GM12878 (cell line): ENCODE data around the gene SLC12A6. TPM values are rescaled to one million over a fixed set of nuclear protein-coding genes. Genes with fewer than 3 reads are reported as not detected.

Experiments used
- ATAC-seq: fragments of 200-7000 bp; cut with Tn5 transposase; 3 replicates; pipeline ENCODE4 v1.9.1; 2020; ENCODE audit warnings: mild to moderate bottlenecking, moderate library complexity
- BruUV-seq: library from RNA; stranded (reverse); fragments of 400-500 nt; replicated peaks from 2 replicates; lab custom pipeline; 2021; lab: Mats Ljungman, UMichigan
- CTCF ChIA-PET: fragments of 300-600 bp; sonication (Branson Sonifier 250); formaldehyde crosslinking; extraction: SDS; loops from one replicate; lab custom pipeline; 2021; ENCODE audit warnings: inconsistent platforms; lab: Yijun Ruan, JAX
- POLR2A ChIA-PET: fragments of 350-600 bp; formaldehyde crosslinking; extraction: SDS; loops from one replicate; lab custom pipeline; 2021; ENCODE audit warnings: inconsistent platforms; lab: Charles Lee
- RAD21 ChIA-PET: fragments of 300-600 bp; sonication (Branson Sonifier 250); formaldehyde crosslinking; loops from one replicate; lab custom pipeline; 2023; ENCODE audit warnings: antibody characterized with exemption; ENCODE audit not compliant: unreplicated experiment; lab: Charles Lee
- SMC1A ChIA-PET: fragments of 300-600 bp; sonication (Branson Sonifier 250); formaldehyde crosslinking; loops from one replicate; lab custom pipeline; 2023; ENCODE audit not compliant: unreplicated experiment, uncharacterized antibody; lab: Charles Lee
- DNase-seq: peaks from one replicate; pipeline ENCODE4 v3.0.0-alpha.2; 2011; ENCODE audit warnings: low read depth, low spot score
- FAIRE-seq: peaks from 3 replicates; lab custom pipeline; 2011; peaks lifted over from hg19 to GRCh38; lab: Jason Lieb, UNC
- H2AFZ ChIP-seq: 2 replicates; pipeline ENCODE4 v1.6.0; 2011; ENCODE audit warnings: low read depth, low read length, control low read depth; ENCODE audit not compliant: control insufficient read depth
- H3K27ac ChIP-seq: 2 replicates; pipeline ENCODE4 v1.5.1; 2011; ENCODE audit warnings: control low read depth; ENCODE audit not compliant: control insufficient read depth, insufficient read depth
- H3K27me3 ChIP-seq, 2 experiments: replicated peaks in 1 of 2; 2 replicates each; pipeline versions ENCODE4 v1.6.0 to v1.6.1; 2011; ENCODE audit warnings: low read length in 1 of 2; ENCODE audit not compliant: control insufficient read depth in 2 of 2, insufficient read depth in 2 of 2
- H3K36me3 ChIP-seq, 2 experiments: 2 replicates each; pipeline ENCODE4 v1.5.1; 2011; ENCODE audit warnings: low read length in 1 of 2; ENCODE audit not compliant: control insufficient read depth in 2 of 2, insufficient read depth in 2 of 2
- H3K4me1 ChIP-seq: 2 replicates; pipeline ENCODE4 v1.6.1; 2011; ENCODE audit warnings: mild to moderate bottlenecking, low read length, moderate library complexity, mixed read lengths; ENCODE audit not compliant: control insufficient read depth, insufficient read depth
- H3K4me2 ChIP-seq: 2 replicates; pipeline ENCODE4 v1.6.0; 2011; ENCODE audit warnings: control low read depth; ENCODE audit not compliant: control insufficient read depth, insufficient read depth
- H3K4me3 ChIP-seq: fragments of 200-600 bp; sonication (generic); 2 replicates; pipeline ENCODE4 v1.5.1; 2016
- H3K79me2 ChIP-seq: 2 replicates; pipeline ENCODE4 v1.6.0; 2011; ENCODE audit warnings: low read length; ENCODE audit not compliant: control insufficient read depth, insufficient read depth
- H3K9ac ChIP-seq: 2 replicates; pipeline ENCODE4 v1.8.0; 2011; ENCODE audit warnings: low read length, control low read depth, mixed read lengths; ENCODE audit not compliant: control insufficient read depth, insufficient read depth
- H3K9me3 ChIP-seq: replicated peaks from 3 replicates; pipeline ENCODE4 v1.5.1; 2011; ENCODE audit warnings: mild to moderate bottlenecking, low read length; ENCODE audit not compliant: control insufficient read depth, insufficient read depth
- H4K20me1 ChIP-seq: 2 replicates; pipeline ENCODE4 v1.6.0; 2011; ENCODE audit not compliant: control insufficient read depth, insufficient read depth
- BACH1 ChIP-seq: fragments of 450-650 bp; IDR thresholded peaks from 2 replicates; pipeline ENCODE4 v1.6.1; 2017; ENCODE audit warnings: mild to moderate bottlenecking, borderline replicate concordance
- BCLAF1 ChIP-seq: fragments of 450-650 bp; IDR thresholded peaks from 2 replicates; pipeline ENCODE4 v1.6.1; 2017; ENCODE audit warnings: antibody characterized with exemption, mild to moderate bottlenecking, moderate library complexity
- CBFB ChIP-seq: IDR thresholded peaks from 2 replicates; pipeline ENCODE4 v1.6.1; 2016; ENCODE audit warnings: antibody characterized with exemption, low read depth
- DPF2 ChIP-seq: fragments of 450-650 bp; IDR thresholded peaks from 2 replicates; pipeline ENCODE4 v1.6.1; 2017; ENCODE audit warnings: mild to moderate bottlenecking
- JUNB ChIP-seq: IDR thresholded peaks from 2 replicates; pipeline ENCODE4 v1.6.1; 2016; ENCODE audit warnings: antibody characterized with exemption, mild to moderate bottlenecking
- MEF2A ChIP-seq: IDR thresholded peaks from 2 replicates; pipeline ENCODE4 v1.6.1; 2011; ENCODE audit warnings: low read depth, mild to moderate bottlenecking, low read length, moderate library complexity; ENCODE audit not compliant: insufficient read depth
- MYB ChIP-seq: fragments of 150-350 bp; IDR thresholded peaks from 2 replicates; pipeline ENCODE4 v1.6.1; 2014; ENCODE audit warnings: mild to moderate bottlenecking, low read depth, low read length, borderline replicate concordance
- NBN ChIP-seq: fragments of 450-650 bp; IDR thresholded peaks from 2 replicates; pipeline ENCODE4 v1.6.1; 2016
- NFIC ChIP-seq: IDR thresholded peaks from 2 replicates; pipeline ENCODE4 v1.6.1; 2012; ENCODE audit warnings: low read depth, mild to moderate bottlenecking, inconsistent platforms, low read length, moderate library complexity
- SIN3A ChIP-seq: IDR thresholded peaks from 2 replicates; pipeline ENCODE4 v1.6.1; 2012; ENCODE audit warnings: low read depth, low read length, improper control_type of control experiment
- ZNF217 ChIP-seq: fragments of 450-650 bp; IDR thresholded peaks from 2 replicates; pipeline ENCODE4 v1.6.1; 2017; ENCODE audit warnings: antibody characterized with exemption, mild to moderate bottlenecking
- ZZZ3 ChIP-seq: IDR thresholded peaks from 2 replicates; pipeline ENCODE4 v1.6.1; 2011; ENCODE audit warnings: low read depth; ENCODE audit not compliant: control insufficient read depth, insufficient read length
- WGBS: methylation state at CpG from one replicate; pipeline ENCODE4 v1.1.6; 2016; ENCODE audit warnings: low lambda C conversion rate; ENCODE audit not compliant: insufficient replicate concordance, insufficient coverage; ENCODE audit errors: missing lambda C conversion rate; 5-methylcytosine and 5-hydroxymethylcytosine counted together
- in situ Hi-C: fragments of 300-500 bp; cut with MboI; formaldehyde crosslinking; loops from 9 replicates; pipeline ENCODE4 v1.14.3; 2018; ENCODE audit warnings: mixed read lengths
- intact Hi-C: fragments of 100-400 bp; cut with micrococcal nuclease; formaldehyde crosslinking; loops from one replicate; pipeline ENCODE4 v1.14.2; 2022; ENCODE audit not compliant: unreplicated experiment
- polyA plus RNA-seq, 11 experiments: library from polyadenylated mRNA; depleted of rRNA in 4 of 11; unstranded in 6 of 11; stranded (reverse) in 5 of 11; fragments of >200 nt; fragmentation: Nextera tagmentation in 4 of 11; fragmentation: Illumina TruSeq in 1 of 11; extraction: Ambion mirVana in 4 of 11; extraction: Trizol in 1 of 11; gene quantifications; 1 replicate in 1 of 11; 2 replicates in 10 of 11; pipeline versions ENCODE4 v1.2.1 to v1.2.3, GENCODE V29; 2011 to 2016; ENCODE audit warnings: inconsistent platforms in 2 of 11, missing spikeins in 2 of 11, low read depth in 1 of 11
- total RNA-seq, 4 experiments: library from RNA; depleted of rRNA in 3 of 4; stranded (reverse); fragments of >200 nt in 3 of 4; fragmentation: Illumina TruSeq in 1 of 4; extraction: Trizol in 1 of 4; gene quantifications; 2 replicates each; pipeline versions ENCODE4 v1.2.1 to v1.2.3, GENCODE V29; 2013 to 2021

SLC12A6 gene
- total and polyA plus RNA-seq, 10 of the 15 experiments (the other 5 are each of a cell fraction or from before 2014, with no cell fraction given): 4.7 to 94.4 (median 34.2) TPM

GRCh38 chr15:34301058-34301457 lies 36.5 kb downstream of the SLC12A6 start (continued):
- no peak for TF ChIP-seq SIN3A
- TF ChIP-seq NBN: no peak
- no peak for TF ChIP-seq MYB
- TF ChIP-seq BACH1: no peak

GRCh38 chr15:34297059-34297458 lies 40.5 kb downstream of the SLC12A6 start:
- in situ Hi-C loops: no loop called here
- intact Hi-C loops: no loop called here
- ATAC-seq (no peak), FAIRE-seq (no peak), DNase-seq (no peak)
- TF ChIP-seq NFIC: peak; percentile 42; the same call in 1 of the 2 replicates
- TF ChIP-seq BCLAF1: no peak
- no peak for TF ChIP-seq ZNF217
- TF ChIP-seq JUNB: peak; percentile 35; the same call in 1 of the 2 replicates
- TF ChIP-seq MEF2A: 0 out of 2 replicates have a peak, but pooled peaks have one; percentile 40
- TF ChIP-seq DPF2: no peak
- no peak for TF ChIP-seq CBFB
- no peak for TF ChIP-seq ZZZ3
- WGBS: 4% methylated on average over 1 of the region's 1 CpG
- peaks cover 4% of the 10 kb centered on the region for H3K4me1 ChIP-seq
- H3K79me2 ChIP-seq: peaks cover 64% of the 10 kb centered on the region
- H3K36me3 ChIP-seq: peaks cover 7 to 26% of the 10 kb centered on the region in 2 experiments
- no peaks in the 10 kb centered on the region for H3K27me3 ChIP-seq
- BruUV-seq: no TSS peak
- ChIA-PET SMC1A (interaction anchor here (1.0 to 3.9 kb wide), 6 partner anchors 9 to 63 kb away, joined by 3 to 22 read pairs (median 4); no protein-coding TSS in a partner anchor), CTCF (interaction anchor here (0.6 to 0.9 kb wide), 2 partner anchors 12 to 46 kb away, joined by 3 to 4 read pairs; partner anchors contain the start of genes NOP10 and NUTM1), POLR2A (no interaction called here), RAD21 (no interaction called here)
- H4K20me1 ChIP-seq: 0 out of 2 replicates have a peak, but pooled peaks cover 2% of the 10 kb centered on the region
- no peak overlapping the region for H3K4me2 ChIP-seq
- peak overlapping the region; percentile 22; the same call in 1 of the 2 replicates for H3K27ac ChIP-seq
- no peak overlapping the region for H3K4me3 ChIP-seq
- no peak overlapping the region for H3K9ac ChIP-seq
- no peak overlapping the region for H2AFZ ChIP-seq
- peaks cover 4% of the 10 kb centered on the region; the same call in 2 of the 3 replicates for H3K9me3 ChIP-seq
